ENCODE data around the gene SLTM.

DNA sequence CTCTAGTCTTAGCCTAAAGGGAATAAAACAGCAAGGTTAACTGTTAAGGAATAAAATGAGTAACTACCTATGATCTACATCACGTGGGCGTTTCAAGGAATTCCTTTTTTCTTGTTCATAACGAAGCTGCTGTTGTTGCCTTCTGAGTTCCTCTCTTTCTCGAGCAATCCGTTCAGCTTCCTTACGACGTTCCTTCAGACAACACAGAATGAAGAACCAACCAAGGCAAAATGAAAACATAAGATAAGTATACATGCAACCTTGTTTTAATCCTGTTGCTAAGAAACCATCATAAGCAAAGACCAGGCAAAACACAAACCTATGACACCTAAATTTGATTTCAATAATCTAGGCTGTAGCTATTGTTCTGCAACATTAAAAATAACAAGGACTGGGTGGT, 44.1 kb downstream of the SLTM start:
- TF ChIP-seq POLR2A (IDR thresholded peaks at IDR 0.05), result no peak
- TF ChIP-seq, protein P1, sequence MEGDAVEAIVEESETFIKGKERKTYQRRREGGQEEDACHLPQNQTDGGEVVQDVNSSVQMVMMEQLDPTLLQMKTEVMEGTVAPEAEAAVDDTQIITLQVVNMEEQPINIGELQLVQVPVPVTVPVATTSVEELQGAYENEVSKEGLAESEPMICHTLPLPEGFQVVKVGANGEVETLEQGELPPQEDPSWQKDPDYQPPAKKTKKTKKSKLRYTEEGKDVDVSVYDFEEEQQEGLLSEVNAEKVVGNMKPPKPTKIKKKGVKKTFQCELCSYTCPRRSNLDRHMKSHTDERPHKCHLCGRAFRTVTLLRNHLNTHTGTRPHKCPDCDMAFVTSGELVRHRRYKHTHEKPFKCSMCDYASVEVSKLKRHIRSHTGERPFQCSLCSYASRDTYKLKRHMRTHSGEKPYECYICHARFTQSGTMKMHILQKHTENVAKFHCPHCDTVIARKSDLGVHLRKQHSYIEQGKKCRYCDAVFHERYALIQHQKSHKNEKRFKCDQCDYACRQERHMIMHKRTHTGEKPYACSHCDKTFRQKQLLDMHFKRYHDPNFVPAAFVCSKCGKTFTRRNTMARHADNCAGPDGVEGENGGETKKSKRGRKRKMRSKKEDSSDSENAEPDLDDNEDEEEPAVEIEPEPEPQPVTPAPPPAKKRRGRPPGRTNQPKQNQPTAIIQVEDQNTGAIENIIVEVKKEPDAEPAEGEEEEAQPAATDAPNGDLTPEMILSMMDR (IDR thresholded peaks at IDR 0.05), result no peak
